Smooth muscle cell (in vitro differentiated cells): ENCODE results near the gene DPY19L1. TPM values are rescaled to one million over a fixed set of nuclear protein-coding genes. Genes with fewer than 3 reads are reported as not detected.

Experiments used
- DNase-seq: peaks from one replicate; lab custom pipeline; 2025; ENCODE audit not compliant: unreplicated experiment; lab: John Stamatoyannopoulos, UW
- H2AFZ ChIP-seq: fragments of 200-600 bp; sonication (generic); 2 replicates; pipeline ENCODE4 v1.6.0; 2016; ENCODE audit warnings: antibody characterized with exemption, low read depth, mild to moderate bottlenecking
- H3F3A ChIP-seq: fragments of 200-600 bp; sonication (generic); 2 replicates; pipeline ENCODE4 v1.6.0; 2017; ENCODE audit warnings: antibody characterized with exemption, low read depth
- H3K27ac ChIP-seq: fragments of 200-600 bp; sonication (generic); 2 replicates; pipeline ENCODE4 v1.5.1; 2016; ENCODE audit warnings: low read depth, mild to moderate bottlenecking
- H3K27me3 ChIP-seq: fragments of 200-600 bp; sonication (generic); 2 replicates; pipeline ENCODE4 v1.6.1; 2016; ENCODE audit warnings: low read depth, mild to moderate bottlenecking
- H3K36me3 ChIP-seq: fragments of 200-600 bp; sonication (generic); 2 replicates; pipeline ENCODE4 v1.5.1; 2016; ENCODE audit warnings: low read depth
- H3K4me1 ChIP-seq: fragments of 200-600 bp; sonication (generic); 2 replicates; pipeline ENCODE4 v1.5.1; 2016; ENCODE audit warnings: low read depth
- H3K4me2 ChIP-seq: fragments of 200-600 bp; sonication (generic); 2 replicates; pipeline ENCODE4 v1.6.0; 2016; ENCODE audit warnings: mild to moderate bottlenecking
- H3K4me3 ChIP-seq: fragments of 200-600 bp; sonication (generic); 2 replicates; pipeline ENCODE4 v1.5.1; 2016; ENCODE audit warnings: mild to moderate bottlenecking
- H3K79me2 ChIP-seq: fragments of 200-600 bp; sonication (generic); 2 replicates; pipeline ENCODE4 v1.6.0; 2016; ENCODE audit warnings: low read depth, mild to moderate bottlenecking
- H3K9ac ChIP-seq: fragments of 200-600 bp; sonication (generic); 2 replicates; pipeline ENCODE4 v1.6.0; 2016; ENCODE audit warnings: low read depth
- H3K9me3 ChIP-seq: fragments of 200-600 bp; sonication (generic); replicated peaks from 2 replicates; pipeline ENCODE4 v1.5.1; 2016; ENCODE audit warnings: low read depth
- H4K20me1 ChIP-seq: fragments of 200-600 bp; sonication (generic); 2 replicates; pipeline ENCODE4 v1.6.0; 2016; ENCODE audit warnings: low read depth
- WGBS: methylation state at CpG from one replicate; pipeline ENCODE4 v1.1.7; 2016; ENCODE audit warnings: low lambda C conversion rate; 5-methylcytosine and 5-hydroxymethylcytosine counted together
- polyA plus RNA-seq: library from polyadenylated mRNA; unstranded; fragments of >200 nt; fragmentation: Nextera tagmentation; extraction: Ambion mirVana; gene quantifications from 2 replicates; pipeline ENCODE4 v1.2.1, GENCODE V29; 2016
- total RNA-seq: library from RNA; depleted of rRNA; stranded (reverse); fragments of >200 nt; gene quantifications from 2 replicates; pipeline ENCODE4 v1.2.3, GENCODE V29; 2014
- TF ChIP-seq, protein P1 (sequence below): fragments of 200-600 bp; sonication (generic); IDR thresholded peaks from 2 replicates; pipeline ENCODE4 v1.5.1; 2017; ENCODE audit warnings: borderline replicate concordance, mild to moderate bottlenecking, antibody characterized with exemption; ENCODE audit not compliant: insufficient read depth, poor library complexity, severe bottlenecking

The DPY19L1 gene
- total and polyA plus RNA-seq, 2 experiments from 2014 or later, result 14.5 to 38.2 TPM

DNA sequence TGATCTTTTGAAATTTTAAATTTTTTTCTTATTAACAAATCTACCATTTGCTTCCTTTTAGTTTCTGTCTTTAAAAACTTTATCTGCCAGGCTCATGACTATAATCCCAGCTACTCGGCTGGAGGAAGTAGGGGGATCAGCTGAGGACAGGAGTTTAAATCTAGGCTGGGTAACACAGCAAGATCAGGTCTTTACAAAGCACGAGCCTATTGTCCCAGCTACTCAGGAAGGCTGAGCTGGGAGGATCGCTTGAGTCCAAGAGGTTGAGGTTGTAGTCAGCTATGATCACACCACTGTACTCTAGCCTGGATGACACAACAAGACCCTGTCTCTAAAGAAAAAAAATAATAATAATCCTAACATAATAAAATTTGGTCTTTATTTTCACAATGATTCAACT lies 17.5 kb downstream of the DPY19L1 start:
- Histone ChIP-seq H3K36me3 (no peaks in the 10 kb centered on the region), H3K79me2 (peaks cover 54% of the 10 kb centered on the region), H3K9ac (no peak overlapping the region), H3K9me3 (no peaks in the 10 kb centered on the region), H3K4me2 (peak overlapping the region; percentile 26), H3K4me3 (no peak overlapping the region), H4K20me1 (peaks cover 54% of the 10 kb centered on the region), H3K27me3 (no peaks in the 10 kb centered on the region), H3F3A (no peaks in the 10 kb centered on the region), H3K27ac (no peak overlapping the region), H2AFZ (no peak overlapping the region), H3K4me1 (peaks cover 8% of the 10 kb centered on the region)
- DNase-seq, result no peak
- 43% methylated on average over 3 of the region's 3 CpGs for WGBS
- TF ChIP-seq, protein P1, sequence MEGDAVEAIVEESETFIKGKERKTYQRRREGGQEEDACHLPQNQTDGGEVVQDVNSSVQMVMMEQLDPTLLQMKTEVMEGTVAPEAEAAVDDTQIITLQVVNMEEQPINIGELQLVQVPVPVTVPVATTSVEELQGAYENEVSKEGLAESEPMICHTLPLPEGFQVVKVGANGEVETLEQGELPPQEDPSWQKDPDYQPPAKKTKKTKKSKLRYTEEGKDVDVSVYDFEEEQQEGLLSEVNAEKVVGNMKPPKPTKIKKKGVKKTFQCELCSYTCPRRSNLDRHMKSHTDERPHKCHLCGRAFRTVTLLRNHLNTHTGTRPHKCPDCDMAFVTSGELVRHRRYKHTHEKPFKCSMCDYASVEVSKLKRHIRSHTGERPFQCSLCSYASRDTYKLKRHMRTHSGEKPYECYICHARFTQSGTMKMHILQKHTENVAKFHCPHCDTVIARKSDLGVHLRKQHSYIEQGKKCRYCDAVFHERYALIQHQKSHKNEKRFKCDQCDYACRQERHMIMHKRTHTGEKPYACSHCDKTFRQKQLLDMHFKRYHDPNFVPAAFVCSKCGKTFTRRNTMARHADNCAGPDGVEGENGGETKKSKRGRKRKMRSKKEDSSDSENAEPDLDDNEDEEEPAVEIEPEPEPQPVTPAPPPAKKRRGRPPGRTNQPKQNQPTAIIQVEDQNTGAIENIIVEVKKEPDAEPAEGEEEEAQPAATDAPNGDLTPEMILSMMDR, result no peak

DNA sequence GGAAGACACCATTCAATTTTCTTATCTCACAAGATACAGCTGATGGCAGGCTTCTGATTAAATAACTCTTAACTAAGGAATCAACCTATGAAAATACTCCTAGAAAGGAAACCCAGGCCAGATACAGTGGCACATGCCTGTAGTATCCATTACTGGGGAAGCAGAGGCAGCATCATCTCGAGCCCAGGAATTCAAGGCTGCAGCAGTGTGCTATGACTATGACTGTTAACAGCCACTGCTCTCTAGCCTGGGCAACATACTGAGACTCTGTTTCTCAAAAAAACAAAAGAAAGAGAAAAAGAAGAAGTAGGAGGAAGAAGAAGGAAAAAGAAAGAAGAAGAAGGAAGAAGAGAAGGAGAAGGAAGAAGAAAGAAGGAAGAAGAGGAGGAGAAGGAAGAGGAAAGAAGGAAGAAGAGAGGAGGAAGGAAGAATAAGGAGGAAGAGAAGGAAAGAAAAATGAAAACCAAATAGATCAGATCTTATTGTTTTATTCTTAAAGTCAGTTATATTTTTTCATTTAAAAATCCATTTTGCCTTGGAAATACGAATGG lies 18.0 kb downstream of the DPY19L1 start:
- no peaks in the 10 kb centered on the region for H3F3A ChIP-seq
- no peak overlapping the region for H2AFZ ChIP-seq
- TF ChIP-seq, protein P1, result no peak
- 66% methylated on average over 2 of the region's 2 CpGs for WGBS
- H3K4me2 ChIP-seq, result no peak overlapping the region
- no peak overlapping the region for H3K9ac ChIP-seq
- H3K79me2 ChIP-seq, result peaks cover 48% of the 10 kb centered on the region
- H3K9me3 ChIP-seq, result no peaks in the 10 kb centered on the region
- no peak overlapping the region for H3K27ac ChIP-seq
- peaks cover 8% of the 10 kb centered on the region for H3K4me1 ChIP-seq
- H3K27me3 ChIP-seq, result no peaks in the 10 kb centered on the region
- peaks cover 48% of the 10 kb centered on the region for H4K20me1 ChIP-seq
- H3K36me3 ChIP-seq, result no peaks in the 10 kb centered on the region
- no peak for DNase-seq
- H3K4me3 ChIP-seq, result no peak overlapping the region

DNA sequence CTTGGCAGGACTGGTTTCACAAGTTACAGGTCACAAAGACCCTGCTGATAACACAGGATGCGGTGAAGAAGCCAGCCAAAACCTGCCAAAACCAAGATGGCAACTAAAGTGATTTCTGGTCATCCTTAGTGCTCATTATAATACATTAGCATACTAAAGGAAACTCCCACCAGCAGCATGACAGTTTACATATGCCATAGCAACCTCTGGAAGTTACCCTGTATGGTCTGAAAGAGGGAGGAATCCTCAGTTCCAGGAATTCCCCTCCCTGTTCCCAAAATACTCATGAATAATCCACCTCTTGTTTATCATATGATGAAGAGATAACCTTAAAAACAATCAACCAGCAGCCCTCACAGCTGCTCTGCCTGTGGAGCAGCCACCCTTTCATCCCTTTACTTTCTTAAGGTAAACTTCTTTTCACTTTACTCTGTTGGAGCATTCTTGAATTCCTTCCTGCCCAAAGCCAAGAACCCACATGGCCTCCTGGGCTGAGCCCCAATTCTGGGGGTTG lies 21.9 kb downstream of the DPY19L1 start:
- H3K27me3 ChIP-seq, result no peaks in the 10 kb centered on the region
- H3K79me2 ChIP-seq, result peaks cover 16% of the 10 kb centered on the region
- no peak overlapping the region for H3K9ac ChIP-seq
- peaks cover 8% of the 10 kb centered on the region for H3K4me1 ChIP-seq
- H2AFZ ChIP-seq, result no peak overlapping the region
- H3K9me3 ChIP-seq, result no peaks in the 10 kb centered on the region
- no peaks in the 10 kb centered on the region for H3F3A ChIP-seq
- H3K4me2 ChIP-seq, result no peak overlapping the region
- WGBS, result 89% methylated on average over 1 of the region's 1 CpG
- H4K20me1 ChIP-seq, result peaks cover 20% of the 10 kb centered on the region
- DNase-seq, result no peak
- no peak overlapping the region for H3K27ac ChIP-seq
- TF ChIP-seq, protein P1, result no peak
- no peak overlapping the region for H3K4me3 ChIP-seq
- H3K36me3 ChIP-seq, result no peaks in the 10 kb centered on the region

DNA sequence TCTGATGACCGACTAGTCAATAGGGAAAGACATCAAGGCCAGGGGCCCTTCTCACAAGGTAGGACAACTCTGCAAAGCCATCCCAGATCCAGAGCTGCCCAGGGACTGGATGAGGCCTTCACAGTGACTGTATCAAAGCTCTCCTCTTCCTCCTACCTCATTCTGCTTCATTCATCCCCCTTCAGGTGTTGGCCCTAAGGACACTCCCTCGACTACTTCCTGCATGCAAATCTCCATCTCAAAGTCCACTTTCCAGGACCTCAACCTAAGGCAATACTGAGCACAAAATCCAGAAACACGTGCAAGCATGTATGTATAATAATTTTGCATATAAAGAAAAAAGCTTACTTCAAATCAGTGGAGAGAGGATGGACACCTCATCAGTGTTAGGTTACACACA lies 25.1 kb downstream of the DPY19L1 start:
- no peaks in the 10 kb centered on the region for H3F3A ChIP-seq
- no peaks in the 10 kb centered on the region for H3K27me3 ChIP-seq
- H4K20me1 ChIP-seq, result no peaks in the 10 kb centered on the region
- H3K4me2 ChIP-seq, result no peak overlapping the region
- WGBS, result 97% methylated on average over 3 of the region's 3 CpGs
- TF ChIP-seq, protein P1, result no peak
- H3K79me2 ChIP-seq, result no peaks in the 10 kb centered on the region
- H3K27ac ChIP-seq, result no peak overlapping the region
- H3K4me1 ChIP-seq, result no peaks in the 10 kb centered on the region
- DNase-seq, result no peak
- no peak overlapping the region for H3K9ac ChIP-seq
- H2AFZ ChIP-seq, result no peak overlapping the region
- no peaks in the 10 kb centered on the region for H3K36me3 ChIP-seq
- no peak overlapping the region for H3K4me3 ChIP-seq
- H3K9me3 ChIP-seq, result no peaks in the 10 kb centered on the region
